Fibroblast of skin of right biceps (primary cell): ENCODE data around the gene GAS6.
"Not testable (repeated sequence)": the region's sequence is repeated elsewhere in the genome, so short reads cannot be mapped to it uniquely, and the experiment has no call there.

Experiments
- DNase-seq: peaks from one replicate; pipeline ENCODE4 v3.0.0-alpha.2; 2013

GAS6 gene

DNA sequence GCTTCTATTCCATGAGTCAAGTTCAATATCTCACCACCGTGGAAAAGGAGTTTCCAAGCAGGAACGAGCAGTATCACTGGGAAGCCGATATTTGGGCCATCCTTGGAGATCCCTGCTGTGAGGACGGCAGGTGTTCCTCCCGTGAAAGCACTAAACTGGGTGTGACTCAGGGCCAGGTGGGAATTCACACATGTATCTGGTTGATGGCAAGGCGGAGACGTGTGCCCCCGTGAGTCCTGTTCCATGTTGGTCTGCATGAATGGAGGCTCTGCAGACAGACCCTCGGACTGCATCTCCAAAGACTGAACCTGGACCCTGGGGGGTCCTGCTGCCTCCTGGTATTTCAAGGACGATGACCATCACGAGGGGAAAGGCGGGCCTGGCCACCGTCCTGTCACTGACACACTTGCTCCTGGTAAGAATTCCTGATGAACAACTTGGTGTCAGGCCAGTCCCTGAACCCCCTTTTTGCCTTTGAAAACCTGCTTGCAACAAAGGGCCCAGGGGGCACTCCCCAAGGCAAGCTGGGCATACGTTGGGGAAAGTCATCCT is 22.8 kb upstream of the GAS6 start:
- DNase-seq: no peak

DNA sequence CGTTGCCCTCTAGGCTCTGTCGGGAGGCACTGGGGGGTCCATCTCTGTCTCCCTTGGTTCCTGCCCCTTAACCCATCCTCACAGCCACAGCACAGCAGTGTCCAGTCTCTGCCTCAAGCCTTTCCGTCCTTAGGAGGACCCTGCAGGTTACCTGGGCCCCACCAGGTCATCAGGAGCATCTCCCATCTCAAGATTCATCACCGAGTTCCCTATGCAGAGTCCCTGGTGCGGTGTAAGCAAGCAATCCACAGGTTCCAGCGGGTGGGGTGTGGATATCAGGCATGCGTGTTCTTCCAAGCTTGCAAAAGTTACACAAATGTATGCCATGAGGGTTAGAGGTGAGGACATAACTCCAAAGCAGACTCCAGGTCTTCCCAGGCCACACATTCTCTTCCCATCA is 20.9 kb upstream of the GAS6 start:
- DNase-seq: no peak

- no peak for DNase-seq
These were observed 20.3 kb upstream of the GAS6 start for GRCh38 chr13:113883921-113884804.

DNA sequence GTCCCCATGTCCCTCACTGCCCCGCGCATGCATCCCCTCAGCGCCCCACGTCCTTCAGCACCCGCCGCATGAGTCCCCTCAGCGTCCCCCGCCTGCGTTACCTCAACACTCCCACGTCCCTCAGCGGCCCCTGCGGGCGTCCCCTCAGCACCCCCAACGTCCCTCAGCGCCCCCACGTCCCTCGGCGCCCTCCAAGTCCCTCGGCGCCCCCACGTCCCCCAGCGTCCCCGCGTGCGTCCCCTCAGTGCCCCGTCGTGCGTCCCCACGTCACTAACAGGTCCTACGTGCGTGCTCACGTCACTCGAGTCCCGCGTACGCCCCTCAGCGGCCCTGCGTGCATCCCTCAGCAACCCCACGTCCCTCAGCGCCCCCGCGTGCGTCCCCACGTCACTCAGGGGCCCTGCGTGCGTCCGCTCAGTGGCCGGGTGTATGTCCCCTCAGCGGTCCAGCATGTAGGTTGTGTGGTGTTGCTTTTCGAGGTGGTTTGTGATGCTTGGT is 19.5 kb upstream of the GAS6 start:
- DNase-seq: no peak

GRCh38 chr13:113882716-113883115 is 18.8 kb upstream of the GAS6 start:
- no peak for DNase-seq

DNA sequence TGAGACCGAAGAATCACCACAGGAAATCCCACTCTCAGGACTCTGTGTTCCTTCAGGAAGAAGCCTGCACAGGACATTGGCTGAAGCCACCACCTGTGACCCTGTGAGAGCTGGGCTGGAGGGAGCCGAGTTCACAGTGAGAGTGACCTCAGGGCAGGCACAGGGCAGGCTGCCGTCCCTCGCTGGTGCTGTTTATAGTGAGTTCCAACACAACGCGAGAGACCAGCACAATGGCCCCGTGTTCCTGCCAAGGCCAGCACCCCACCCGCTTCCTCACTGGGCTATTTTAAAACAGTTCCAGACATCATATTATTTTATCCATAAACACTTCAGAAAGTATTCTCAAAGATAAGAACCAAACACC is 18.4 kb upstream of the GAS6 start:
- DNase-seq: no peak

GRCh38 chr13:113881614-113882266 is 17.9 kb upstream of the GAS6 start:
- DNase-seq: no peak

GRCh38 chr13:113880651-113881611 is 17.1 kb upstream of the GAS6 start:
- DNase-seq: no peak

DNA sequence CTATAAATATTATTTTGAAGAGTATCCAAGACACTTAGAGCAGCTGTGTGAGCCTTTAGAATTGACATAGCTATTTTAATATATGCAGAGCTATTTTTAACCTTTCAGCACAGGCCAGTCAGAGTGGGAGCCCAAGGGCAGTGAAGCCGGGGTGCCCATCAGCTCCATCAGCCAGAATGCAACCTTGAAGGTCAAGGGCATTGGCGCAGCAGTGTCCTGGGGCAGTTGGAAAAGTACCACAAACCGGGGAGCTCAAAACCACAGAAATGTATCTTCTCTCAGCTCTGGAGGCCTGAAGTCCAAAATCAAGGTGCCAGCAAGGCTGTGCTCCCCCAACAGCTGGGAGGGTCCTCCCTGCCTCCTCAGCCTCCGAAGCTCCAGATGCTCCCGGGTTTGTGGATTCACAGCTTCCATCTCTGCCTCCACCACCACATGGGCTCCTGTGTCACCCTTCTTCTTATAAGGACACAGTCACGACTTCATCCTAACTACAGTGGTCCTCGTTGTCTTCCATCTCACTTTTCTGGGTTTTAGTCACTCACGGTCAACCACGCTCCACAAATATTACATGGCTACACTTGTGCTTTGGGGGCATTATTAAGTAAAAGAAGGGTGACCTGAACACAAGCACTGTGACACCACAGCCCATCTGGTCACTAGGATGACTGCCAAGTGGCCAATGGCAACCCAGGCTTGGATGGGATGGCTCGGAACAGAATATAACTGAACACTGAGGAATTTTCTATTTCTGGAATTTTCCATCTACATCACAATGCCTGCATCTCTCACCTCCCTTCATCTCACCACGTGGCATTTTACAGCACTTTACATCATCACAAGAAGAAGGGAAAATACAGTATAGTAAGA is 15.9 kb upstream of the GAS6 start:
- DNase-seq: no peak

GRCh38 chr13:113879017-113879416 is 15.1 kb upstream of the GAS6 start:
- no peak for DNase-seq

DNA sequence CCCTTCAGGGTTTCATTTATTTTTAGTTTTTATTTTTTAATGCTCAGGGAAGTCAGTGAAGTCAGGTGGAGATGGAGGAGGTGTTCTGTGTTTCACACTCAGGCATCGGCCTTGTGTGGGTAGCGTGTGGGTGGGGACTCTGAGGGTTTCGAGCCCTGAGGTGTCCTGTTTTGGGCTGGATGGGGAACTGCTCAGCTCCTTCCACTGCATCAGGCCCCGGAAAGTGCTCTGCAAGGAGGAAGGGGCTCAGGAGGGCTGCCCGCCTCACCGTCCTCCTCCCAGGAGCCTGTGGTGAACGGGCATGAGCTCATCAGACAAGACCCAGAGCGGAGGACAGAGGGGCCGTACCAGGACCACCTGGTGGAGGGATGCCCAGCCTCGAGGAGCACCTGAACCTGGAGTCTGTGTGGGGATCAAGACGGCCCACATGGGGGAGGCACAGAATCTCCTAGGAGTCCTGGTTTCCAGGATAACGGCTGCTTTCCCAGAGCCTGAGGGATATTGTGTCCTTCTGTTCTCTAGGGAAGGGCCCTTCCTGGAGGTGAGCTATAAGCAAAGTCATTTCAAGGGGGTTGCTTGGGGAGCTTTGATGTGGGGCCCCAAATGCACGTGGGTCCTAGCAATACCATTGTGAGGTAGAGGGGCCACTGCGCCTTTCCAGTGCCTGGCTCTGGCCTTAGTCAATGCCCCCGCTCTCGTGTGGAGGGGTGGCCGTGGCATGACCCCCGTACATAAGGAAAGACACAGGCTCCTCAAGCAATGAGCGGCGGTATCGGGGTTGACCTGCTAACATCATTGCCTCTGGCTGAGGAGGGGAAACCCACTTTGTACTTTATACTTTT is 13.5 kb upstream of the GAS6 start:
- no peak for DNase-seq

- no peak for DNase-seq
These were observed 12.7 kb upstream of the GAS6 start for GRCh38 chr13:113876346-113877148.

DNA sequence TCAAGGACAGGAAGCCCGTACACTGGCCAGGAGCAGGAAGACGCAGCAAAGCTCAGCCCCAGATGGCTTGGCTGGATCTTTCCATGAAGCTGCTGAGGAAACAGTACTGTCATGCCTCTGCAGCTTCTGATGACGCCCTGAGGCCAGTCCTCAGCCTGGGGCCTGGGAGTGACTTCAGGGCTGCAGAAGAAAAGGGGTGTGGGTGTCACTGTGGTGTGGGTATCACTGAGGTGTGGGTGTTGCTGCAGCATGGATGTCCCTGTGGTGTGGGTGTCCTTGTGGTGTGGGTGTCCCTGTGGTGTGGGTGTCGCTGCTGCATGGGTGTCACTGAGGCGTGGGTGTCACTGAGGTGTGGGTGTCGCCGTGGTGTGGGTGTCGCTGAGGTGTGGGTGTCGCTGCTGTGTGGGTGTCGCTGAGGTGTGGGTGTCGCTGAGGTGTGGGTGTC is 12.0 kb upstream of the GAS6 start:
- DNase-seq: no peak

GRCh38 chr13:113875429-113875815 is 11.5 kb upstream of the GAS6 start:
- no peak for DNase-seq

DNA sequence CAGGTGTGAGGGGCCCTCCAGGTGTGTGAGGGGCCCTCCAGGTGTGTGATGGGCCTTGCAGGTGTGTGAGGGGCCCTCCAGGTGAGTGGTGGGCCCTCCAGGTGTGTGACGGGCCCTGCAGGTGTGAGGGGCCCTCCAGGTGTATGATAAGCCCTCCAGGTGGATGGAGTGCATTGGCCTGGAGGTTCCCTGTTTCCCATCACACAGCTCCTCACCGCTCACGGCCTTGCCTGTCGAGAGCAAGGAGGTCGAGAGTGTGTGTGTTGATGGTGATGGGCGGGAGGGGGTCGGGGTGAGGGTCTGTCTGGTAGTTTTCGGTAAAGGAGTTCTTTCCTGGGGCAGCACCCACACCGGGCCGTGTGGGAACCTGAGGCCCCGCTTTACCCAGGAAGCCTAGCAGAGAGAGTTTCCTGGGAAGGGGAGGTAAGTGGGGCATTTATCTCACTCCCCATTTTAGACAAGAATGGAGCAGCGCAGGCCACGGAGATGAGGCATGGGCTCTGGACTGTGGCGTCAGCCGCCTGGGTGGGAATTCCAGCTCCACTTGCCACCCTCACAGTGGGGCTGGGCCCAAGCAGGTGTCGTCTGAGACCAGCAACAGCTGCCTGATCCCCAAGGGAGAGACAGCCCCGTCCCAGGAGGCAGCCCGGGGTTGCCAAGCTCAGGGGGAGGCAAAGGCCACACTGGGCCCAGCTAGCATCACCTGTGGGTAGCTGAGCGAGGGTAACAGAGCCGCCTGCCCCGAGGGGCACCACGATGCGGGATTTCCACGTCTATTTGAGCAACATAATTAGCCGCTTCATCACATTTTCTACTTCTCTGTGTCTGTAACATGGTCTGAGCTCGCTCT is 10.9 kb upstream of the GAS6 start:
- DNase-seq: no peak

DNA sequence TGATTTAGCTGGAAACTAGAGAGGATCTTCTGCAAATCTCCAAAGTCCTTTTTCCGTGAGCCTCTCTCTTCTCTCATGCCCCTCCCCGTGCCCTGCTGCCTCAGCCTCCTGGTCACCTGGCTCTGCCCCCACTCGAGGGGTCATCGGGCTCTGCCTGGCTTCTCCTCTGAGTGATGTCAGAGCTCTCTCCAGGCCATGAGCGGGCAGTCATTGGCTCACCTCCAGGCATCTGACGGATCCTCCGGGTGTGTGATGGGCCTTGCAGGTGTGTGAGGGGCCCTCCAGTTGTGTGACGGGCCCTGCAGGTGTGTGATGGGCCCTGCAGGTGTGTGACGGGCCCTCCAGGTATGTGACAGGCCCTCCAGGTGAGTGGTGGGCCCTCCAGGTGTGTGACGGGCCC is 10.3 kb upstream of the GAS6 start:
- DNase-seq: no peak

DNA sequence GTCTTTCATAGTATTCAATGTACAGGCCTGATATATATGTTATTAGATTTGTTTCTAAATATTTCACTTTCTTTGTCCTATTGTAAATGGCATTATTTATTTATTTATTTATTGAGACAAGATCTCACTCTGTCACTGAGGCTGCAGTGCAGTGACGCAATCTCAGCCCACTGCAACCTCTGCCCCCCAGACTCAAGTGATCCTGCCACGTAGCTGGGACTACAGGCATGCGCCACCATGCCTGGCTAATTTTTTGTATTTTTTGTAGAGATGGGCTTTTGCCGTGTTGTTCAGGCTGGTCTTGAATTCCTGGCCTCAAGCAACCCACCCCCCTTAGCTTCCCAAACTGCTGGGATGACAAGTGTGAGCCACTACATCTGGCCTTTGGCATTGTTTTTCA is 5.4 kb upstream of the GAS6 start:
- no peak for DNase-seq

GRCh38 chr13:113867913-113868312 is 4.0 kb upstream of the GAS6 start:
- DNase-seq: not testable (repeated sequence)

DNA sequence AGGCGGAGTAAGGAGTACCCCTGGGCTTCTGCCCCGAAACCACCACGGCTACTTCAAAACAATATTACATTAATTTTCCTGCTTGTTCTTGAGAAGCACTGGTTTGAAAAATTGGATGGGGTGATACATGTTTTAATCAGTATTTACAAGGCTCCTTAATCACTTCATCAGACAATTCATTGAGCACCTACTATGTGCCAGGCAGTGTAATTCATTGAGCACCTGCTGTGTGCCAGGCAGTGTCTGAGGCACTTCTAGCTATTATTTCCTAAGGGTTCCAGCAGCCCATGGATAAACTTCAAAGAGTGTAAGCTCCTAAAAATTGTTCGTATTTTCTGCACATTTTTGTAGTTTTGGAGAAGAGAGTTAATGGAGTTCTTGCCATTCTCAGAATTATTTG is 1.6 kb upstream of the GAS6 start:
- no peak for DNase-seq
